Suprapubic skin (tissue), 4 donors: Measurements from ENCODE around the gene INHBC. TPM values are rescaled to one million over a fixed set of nuclear protein-coding genes. Genes with fewer than 3 reads are reported as not detected.

Experiments used
- DNase-seq, 2 donors: peaks; one replicate each; pipeline ENCODE4 v3.0.0-alpha.2; 2019; ENCODE audit warnings: low spot score in 2 of 2
- H3K27ac ChIP-seq: fragments of 200-600 bp; sonication (generic); one replicate; pipeline ENCODE4 v1.5.1; 2019
- H3K27me3 ChIP-seq: fragments of 200-600 bp; sonication (generic); one replicate; pipeline ENCODE4 v1.5.1; 2019
- H3K36me3 ChIP-seq: fragments of 200-600 bp; sonication (generic); one replicate; pipeline ENCODE4 v1.5.1; 2019
- H3K4me1 ChIP-seq: fragments of 200-600 bp; sonication (generic); one replicate; pipeline ENCODE4 v1.5.1; 2019
- H3K4me3 ChIP-seq: fragments of 200-600 bp; sonication (generic); one replicate; pipeline ENCODE4 v1.5.1; 2019; ENCODE audit warnings: mild to moderate bottlenecking
- H3K9me3 ChIP-seq: fragments of 200-600 bp; sonication (generic); one replicate; pipeline ENCODE4 v1.5.1; 2019
- EP300 ChIP-seq: sonication (generic); formaldehyde crosslinking; IDR thresholded peaks from one replicate; pipeline ENCODE4 v1.6.1; 2017; ENCODE audit warnings: antibody characterized with exemption
- POLR2A ChIP-seq, 2 donors: fragments of 450-650 bp; IDR thresholded peaks; one replicate each; pipeline ENCODE4 v1.6.1; 2017; ENCODE audit warnings: antibody characterized with exemption in 2 of 2, mild to moderate bottlenecking in 2 of 2, moderate library complexity in 2 of 2
- POLR2AphosphoS5 ChIP-seq, 3 donors: sonication (generic); formaldehyde crosslinking; IDR thresholded peaks; one replicate each; pipeline ENCODE4 v1.6.1; 2017; ENCODE audit warnings: antibody characterized with exemption in 3 of 3
- WGBS: methylation state at CpG from one replicate; pipeline ENCODE4 v1.1.5; 2018; 5-methylcytosine and 5-hydroxymethylcytosine counted together
- total RNA-seq, 4 donors: library from RNA; depleted of rRNA; stranded (reverse); fragments of >200 nt; gene quantifications; one replicate each; pipeline ENCODE4 v1.1.0, GENCODE V29; 2016
- TF ChIP-seq, protein P1 (sequence below), 2 donors: fragments of 200-600 bp in 1 of 2; fragments of 450-650 bp in 1 of 2; sonication (generic) in 1 of 2; IDR thresholded peaks; one replicate each; pipeline ENCODE4 v1.5.1; 2016 to 2019; ENCODE audit warnings: antibody characterized with exemption in 2 of 2, mild to moderate bottlenecking in 1 of 2, moderate library complexity in 1 of 2

The INHBC gene
- total RNA-seq, 4 donors from 2014 or later, result not detected

DNA sequence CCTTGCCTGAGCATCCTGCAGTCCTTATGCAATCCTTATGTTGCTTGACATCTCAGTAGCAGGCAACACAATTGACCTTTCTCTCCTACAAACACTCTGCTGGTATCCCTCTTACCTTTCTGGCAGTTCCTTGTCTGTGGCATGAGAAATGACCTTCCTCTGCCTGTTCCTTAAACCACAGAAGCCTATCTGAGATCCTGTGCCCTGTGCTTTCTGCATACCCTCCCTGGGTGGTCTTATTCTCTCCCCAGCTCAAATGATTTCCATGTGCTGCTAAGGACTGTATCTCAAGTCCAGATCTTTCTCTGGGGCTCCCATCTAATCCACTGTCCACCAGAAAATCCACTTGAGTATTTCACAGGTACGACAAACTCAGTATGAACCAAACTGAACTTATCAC, 47.1 kb downstream of the INHBC start:
- WGBS, result 77% methylated on average over 1 of the region's 1 CpG
- peaks cover 9% of the 10 kb centered on the region for H3K27me3 ChIP-seq
- TF ChIP-seq POLR2AphosphoS5 (IDR thresholded peaks at IDR 0.05), result no peak
- TF ChIP-seq POLR2A (IDR thresholded peaks at IDR 0.05), result no peak
- TF ChIP-seq EP300, result no peak
- TF ChIP-seq, protein P1, sequence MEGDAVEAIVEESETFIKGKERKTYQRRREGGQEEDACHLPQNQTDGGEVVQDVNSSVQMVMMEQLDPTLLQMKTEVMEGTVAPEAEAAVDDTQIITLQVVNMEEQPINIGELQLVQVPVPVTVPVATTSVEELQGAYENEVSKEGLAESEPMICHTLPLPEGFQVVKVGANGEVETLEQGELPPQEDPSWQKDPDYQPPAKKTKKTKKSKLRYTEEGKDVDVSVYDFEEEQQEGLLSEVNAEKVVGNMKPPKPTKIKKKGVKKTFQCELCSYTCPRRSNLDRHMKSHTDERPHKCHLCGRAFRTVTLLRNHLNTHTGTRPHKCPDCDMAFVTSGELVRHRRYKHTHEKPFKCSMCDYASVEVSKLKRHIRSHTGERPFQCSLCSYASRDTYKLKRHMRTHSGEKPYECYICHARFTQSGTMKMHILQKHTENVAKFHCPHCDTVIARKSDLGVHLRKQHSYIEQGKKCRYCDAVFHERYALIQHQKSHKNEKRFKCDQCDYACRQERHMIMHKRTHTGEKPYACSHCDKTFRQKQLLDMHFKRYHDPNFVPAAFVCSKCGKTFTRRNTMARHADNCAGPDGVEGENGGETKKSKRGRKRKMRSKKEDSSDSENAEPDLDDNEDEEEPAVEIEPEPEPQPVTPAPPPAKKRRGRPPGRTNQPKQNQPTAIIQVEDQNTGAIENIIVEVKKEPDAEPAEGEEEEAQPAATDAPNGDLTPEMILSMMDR (IDR thresholded peaks at IDR 0.05), result no peak
- H3K4me3 ChIP-seq, result no peak overlapping the region
- H3K4me1 ChIP-seq, result no peaks in the 10 kb centered on the region
- no peaks in the 10 kb centered on the region for H3K9me3 ChIP-seq
- no peaks in the 10 kb centered on the region for H3K36me3 ChIP-seq
- no peak for DNase-seq
- no peak overlapping the region for H3K27ac ChIP-seq

DNA sequence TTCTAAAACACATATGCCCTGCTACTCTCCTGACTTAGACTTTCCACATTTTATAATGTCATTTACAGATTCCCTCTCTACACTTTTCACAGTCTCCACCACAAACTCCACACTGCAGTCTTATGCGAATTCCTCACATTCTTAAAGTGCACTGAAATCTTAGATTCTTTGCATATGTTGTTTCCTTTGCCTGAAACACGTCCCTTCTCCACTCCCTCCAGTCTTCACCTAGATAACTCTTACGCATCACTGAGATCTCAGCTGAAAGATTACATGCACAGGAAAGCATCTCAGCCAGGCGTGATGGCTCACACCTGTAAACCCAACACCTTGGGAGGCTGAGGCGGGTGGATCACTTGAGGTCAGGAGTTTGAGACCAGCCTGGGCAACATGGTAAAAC, 48.9 kb downstream of the INHBC start:
- DNase-seq, result no peak
- Histone ChIP-seq H3K9me3 (no peaks in the 10 kb centered on the region), H3K36me3 (no peaks in the 10 kb centered on the region), H3K27me3 (no peaks in the 10 kb centered on the region), H3K4me3 (no peak overlapping the region), H3K27ac (no peak overlapping the region), H3K4me1 (peaks cover 6% of the 10 kb centered on the region)
- 59% methylated on average over 5 of the region's 5 CpGs for WGBS
- TF ChIP-seq POLR2AphosphoS5 (IDR thresholded peaks at IDR 0.05) (no peak), EP300 (no peak), POLR2A (IDR thresholded peaks at IDR 0.05) (no peak)
- TF ChIP-seq, protein P1 (IDR thresholded peaks at IDR 0.05), result no peak

DNA sequence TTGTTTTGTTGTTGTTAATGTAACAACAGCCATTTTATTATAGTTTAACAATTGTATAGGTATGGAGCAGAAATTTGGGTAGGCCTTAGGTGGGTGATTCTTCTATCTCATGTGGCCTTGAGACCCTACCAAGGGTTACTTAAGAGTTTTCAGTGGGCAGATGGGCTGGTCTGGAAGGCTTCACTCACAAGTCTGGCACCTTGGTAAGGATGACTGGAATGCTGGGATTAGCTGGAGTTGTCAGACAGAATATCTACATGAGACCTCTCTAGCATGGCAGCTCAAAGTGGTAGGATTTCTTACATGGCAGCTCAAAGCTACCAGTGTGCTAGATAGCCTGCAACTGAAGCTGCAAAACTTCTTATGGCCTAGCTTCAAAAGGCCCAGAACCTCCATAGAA, 51.1 kb downstream of the INHBC start:
- Histone ChIP-seq H3K27ac (no peak overlapping the region), H3K4me3 (no peak overlapping the region), H3K4me1 (peaks cover 17% of the 10 kb centered on the region), H3K9me3 (no peaks in the 10 kb centered on the region), H3K36me3 (peaks cover 15% of the 10 kb centered on the region), H3K27me3 (no peaks in the 10 kb centered on the region)
- TF ChIP-seq EP300 (no peak), POLR2A (IDR thresholded peaks at IDR 0.05) (no peak)
- no peak for DNase-seq

DNA sequence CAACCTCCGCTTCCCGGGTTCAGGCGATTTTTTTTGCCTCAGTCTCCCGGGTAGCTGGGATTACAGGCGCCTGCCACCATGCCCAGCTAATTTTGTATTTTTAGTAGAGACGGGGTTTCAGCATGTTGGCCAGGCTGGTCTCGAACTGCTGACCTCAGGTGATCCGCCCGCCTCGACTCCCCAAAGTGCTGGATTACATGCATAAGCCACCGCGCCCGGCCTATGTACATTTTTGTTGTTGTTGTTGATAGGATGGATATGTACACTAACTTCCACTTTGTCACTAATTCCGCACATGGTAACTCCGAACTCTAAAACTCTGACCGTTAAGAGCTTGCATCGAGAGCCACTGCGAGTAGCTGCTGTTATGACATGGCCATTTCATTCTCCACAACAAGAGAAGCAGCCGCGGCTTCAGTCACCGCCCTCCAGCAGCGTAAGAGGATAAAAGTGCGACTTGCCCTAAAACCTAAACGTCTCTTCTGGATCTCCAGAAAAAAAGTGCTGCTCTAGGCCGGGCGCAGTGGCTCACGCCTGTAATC, 52.5 kb downstream of the INHBC start:
- no peak for DNase-seq
- Histone ChIP-seq H3K4me3 (peak overlapping the region; percentile 80), H3K9me3 (no peaks in the 10 kb centered on the region), H3K4me1 (peaks cover 17% of the 10 kb centered on the region), H3K27ac (no peak overlapping the region), H3K27me3 (no peaks in the 10 kb centered on the region), H3K36me3 (peaks cover 29% of the 10 kb centered on the region)
- TF ChIP-seq, protein P1 (IDR thresholded peaks at IDR 0.05), result no peak
- TF ChIP-seq POLR2AphosphoS5 (IDR thresholded peaks at IDR 0.05), result no peak
- no peak for TF ChIP-seq POLR2A (IDR thresholded peaks at IDR 0.05)
- TF ChIP-seq EP300, result no peak
- 86% methylated on average over 27 of the region's 27 CpGs for WGBS

DNA sequence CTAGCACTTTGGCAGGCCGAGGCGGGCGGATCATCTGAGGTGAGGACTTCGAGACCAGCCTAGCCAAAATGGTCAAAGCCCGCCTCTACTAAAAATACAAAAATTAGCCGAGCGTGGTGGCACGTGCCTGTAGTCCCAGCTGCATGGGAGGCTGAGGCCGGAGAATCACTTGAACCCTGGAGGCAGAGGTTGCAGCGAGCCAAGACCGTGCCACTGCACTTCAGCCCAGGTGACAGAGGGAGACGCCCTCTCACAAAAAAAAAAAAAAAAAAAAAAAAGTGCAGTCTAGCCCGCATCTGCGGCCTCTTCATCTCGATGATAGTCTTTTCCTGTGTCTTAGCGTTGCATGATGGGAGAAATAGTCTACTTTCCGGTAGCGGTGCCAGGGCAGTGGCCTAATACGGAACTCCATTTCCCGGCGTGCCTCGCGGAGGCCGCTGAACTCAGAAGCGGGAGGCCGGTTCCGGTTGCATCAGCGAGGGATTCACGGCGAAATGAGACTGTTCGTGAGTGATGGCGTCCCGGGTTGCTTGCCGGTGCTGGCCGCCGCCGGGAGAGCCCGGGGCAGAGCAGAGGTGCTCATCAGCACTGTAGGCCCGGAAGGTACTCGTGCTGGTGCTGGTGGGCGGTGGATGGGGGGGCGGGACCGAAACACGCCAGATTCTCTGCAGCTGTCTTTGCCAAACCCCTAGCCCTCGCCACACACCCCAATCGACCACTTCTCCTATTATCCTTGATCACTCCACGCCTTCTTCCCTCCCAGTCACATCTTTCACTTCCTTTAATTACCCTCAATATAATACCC, 53.2 kb downstream of the INHBC start, which contains the start of gene MARS1:
Gene MARS1, plus strand, starts transcription at position 472 of the 805 bp plus-strand sequence. Its CDS starts 23 bp downstream, at position 495.
- Histone ChIP-seq H3K36me3 (peaks cover 36% of the 10 kb centered on the region), H3K4me1 (peaks cover 17% of the 10 kb centered on the region), H3K9me3 (no peaks in the 10 kb centered on the region), H3K27ac (peak within 1 kb of the TSS; percentile 66), H3K27me3 (no peaks in the 10 kb centered on the region), H3K4me3 (peak within 1 kb of the TSS; percentile 80)
- peak; percentile 95 to 96 for DNase-seq
- 8% methylated on average over 47 of the region's 47 CpGs for WGBS
- TF ChIP-seq POLR2AphosphoS5 (IDR thresholded peaks at IDR 0.05), result peak in 2 of 3 donors; percentile 69 to 79
- TF ChIP-seq EP300, result no peak
- TF ChIP-seq, protein P1 (IDR thresholded peaks at IDR 0.05), result no peak
- TF ChIP-seq POLR2A (IDR thresholded peaks at IDR 0.05), result peak in 1 of 2 donors; percentile 59
